Testis (tissue), 3 donors: ENCODE data around the gene SENP2. TPM values are rescaled to one million over a fixed set of nuclear protein-coding genes. Genes with fewer than 3 reads are reported as not detected.

Experiments
- DNase-seq: peaks from one replicate; pipeline ENCODE4 v3.0.0-alpha.2; 2019
- H3K27ac ChIP-seq, 2 donors: fragments of 200-600 bp; sonication (generic); one replicate each; pipeline ENCODE4 v1.5.1; 2019
- H3K27me3 ChIP-seq: fragments of 200-600 bp; sonication (generic); one replicate; pipeline ENCODE4 v1.5.1; 2019
- H3K36me3 ChIP-seq: fragments of 200-600 bp; sonication (generic); one replicate; pipeline ENCODE4 v1.5.1; 2017; ENCODE audit warnings: low read depth; ENCODE audit errors: missing control alignments
- H3K4me1 ChIP-seq: fragments of 200-600 bp; sonication (generic); one replicate; pipeline ENCODE4 v1.5.1; 2019
- H3K4me3 ChIP-seq, 2 donors: fragments of 200-600 bp; sonication (generic); one replicate each; pipeline ENCODE4 v1.5.1; 2017 to 2019
- H3K9me3 ChIP-seq: fragments of 200-600 bp; sonication (generic); one replicate; pipeline ENCODE4 v1.5.1; 2017
- CTCF ChIP-seq, 3 experiments: fragments of 450-650 bp in 2 of 3; fragments of 200-600 bp in 1 of 3; sonication (generic) in 1 of 3; IDR thresholded peaks; one replicate each; pipeline ENCODE4 v1.5.1; 2016 to 2019; ENCODE audit warnings: antibody characterized with exemption in 3 of 3, mild to moderate bottlenecking in 2 of 3, moderate library complexity in 1 of 3
- POLR2A ChIP-seq: fragments of 450-650 bp; IDR thresholded peaks from one replicate; pipeline ENCODE4 v1.6.1; 2017; ENCODE audit warnings: antibody characterized with exemption, mild to moderate bottlenecking, moderate library complexity
- WGBS, 2 donors: methylation state at CpG; one replicate each; pipeline ENCODE4 v1.1.5; 2018; 5-methylcytosine and 5-hydroxymethylcytosine counted together
- intact Hi-C: fragments of 100-400 bp; cut with DNase I; formaldehyde crosslinking; loops from one replicate; pipeline ENCODE4 v1.15.1; 2023; ENCODE audit warnings: low total_unique reads
- polyA plus RNA-seq: library from polyadenylated mRNA; stranded (reverse); fragments of 350-450 nt; fragmentation: Illumina TruSeq; extraction: RNeasy Lipid Tissue Mini Kit (QIAGEN cat#74804); gene quantifications from one replicate; pipeline ENCODE4 v1.2.3, GENCODE V29; 2014; ENCODE audit warnings: low read depth, low replicate concordance; ENCODE audit not compliant: insufficient read depth
- total RNA-seq, 2 donors: library from RNA; depleted of rRNA; stranded (reverse); fragments of >200 nt; gene quantifications; one replicate each; pipeline ENCODE4 v1.2.3, GENCODE V29; 2016

The SENP2 gene
- total and polyA plus RNA-seq, 3 donors from 2014 or later = 56.7 to 146 (median 88.1) TPM

GRCh38 chr3:185558395-185558794, 27.7 kb upstream of the SENP2 start:
- peak; percentile 10 for DNase-seq
- intact Hi-C loops = no loop called here
- WGBS, 2 donors = 64 to 74% methylated on average over 3 of the region's 3 CpGs
- no peak for TF ChIP-seq CTCF (IDR thresholded peaks at IDR 0.05)
- TF ChIP-seq POLR2A = no peak
- Histone ChIP-seq H3K4me1 (no peaks in the 10 kb centered on the region), H3K9me3 (no peaks in the 10 kb centered on the region), H3K36me3 (no peaks in the 10 kb centered on the region), H3K27ac (no peak overlapping the region), H3K4me3 (no peak overlapping the region), H3K27me3 (no peaks in the 10 kb centered on the region)

GRCh38 chr3:185559706-185560090, 26.4 kb upstream of the SENP2 start:
- no peaks in the 10 kb centered on the region for H3K9me3 ChIP-seq
- 67 to 71% methylated on average over 12 of the region's 12 CpGs for WGBS, 2 donors
- H3K27ac ChIP-seq = no peak overlapping the region
- peak overlapping the region in 1 of 2 donors; percentile 5 for H3K4me3 ChIP-seq
- TF ChIP-seq POLR2A = no peak
- no peak for TF ChIP-seq CTCF (IDR thresholded peaks at IDR 0.05)
- peak; percentile 13 for DNase-seq
- H3K36me3 ChIP-seq = no peaks in the 10 kb centered on the region
- intact Hi-C loops = no loop called here
- no peaks in the 10 kb centered on the region for H3K27me3 ChIP-seq
- H3K4me1 ChIP-seq = no peaks in the 10 kb centered on the region

- no peak for DNase-seq
- no peak overlapping the region for H3K27ac ChIP-seq
- WGBS, 2 donors = 55 to 65% methylated on average over 13 of the region's 13 CpGs
These were observed 25.4 kb upstream of the SENP2 start for GRCh38 chr3:185560676-185561075.

GRCh38 chr3:185561374-185561943, 24.6 kb upstream of the SENP2 start:
- H3K27ac ChIP-seq = no peak overlapping the region
- intact Hi-C loops = no loop called here
- WGBS, 2 donors = 39 to 43% methylated on average over 8 of the region's 8 CpGs

More at GRCh38 chr3:185560676-185561075, 25.4 kb upstream of the SENP2 start:
- Histone ChIP-seq H3K9me3 (no peaks in the 10 kb centered on the region), H3K36me3 (no peaks in the 10 kb centered on the region), H3K4me1 (no peaks in the 10 kb centered on the region), H3K27me3 (no peaks in the 10 kb centered on the region), H3K4me3 (no peak overlapping the region)
- TF ChIP-seq CTCF (IDR thresholded peaks at IDR 0.05) (no peak), POLR2A (no peak)
- intact Hi-C loops = no loop called here

More at GRCh38 chr3:185561374-185561943, 24.6 kb upstream of the SENP2 start:
- peak; percentile 52 for DNase-seq
- Histone ChIP-seq H3K27me3 (no peaks in the 10 kb centered on the region), H3K4me1 (no peaks in the 10 kb centered on the region), H3K4me3 (no peak overlapping the region), H3K9me3 (no peaks in the 10 kb centered on the region), H3K36me3 (no peaks in the 10 kb centered on the region)
- no peak for TF ChIP-seq POLR2A
- no peak for TF ChIP-seq CTCF (IDR thresholded peaks at IDR 0.05)
